RWPE1 (cell line): ENCODE results near the gene EPHA5.

Experiments
- CTCF ChIA-PET: fragments of 350-600 bp; sonication (Branson Sonifier 250); formaldehyde crosslinking; extraction: SDS; loops from one replicate; lab custom pipeline; 2021; lab: Yijun Ruan, JAX
- POLR2A ChIA-PET: fragments of 400-600 bp; formaldehyde crosslinking; extraction: SDS; loops from one replicate; lab custom pipeline; 2020; ENCODE audit warnings: antibody characterized with exemption; ENCODE audit not compliant: low non-redundant PET; lab: Yijun Ruan, JAX
- DNase-seq: peaks from one replicate; pipeline ENCODE4 v3.0.0; 2012; ENCODE audit warnings: low spot score
- H3K27ac ChIP-seq: fragments of 450-650 bp; 2 replicates; pipeline ENCODE4 v1.5.1; 2017
- CTCF ChIP-seq: fragments of 450-650 bp; conservative IDR thresholded peaks from 2 replicates; pipeline ENCODE4 v1.5.1; 2017; ENCODE audit warnings: low read depth, mild to moderate bottlenecking

The EPHA5 gene

GRCh38 chr4:65646136-65646535 lies 24.2 kb downstream of the EPHA5 start:
- DNase-seq: no peak
- H3K27ac ChIP-seq: no peak overlapping the region
- TF ChIP-seq CTCF: no peak
- ChIA-PET POLR2A (no interaction called here), CTCF (interaction anchor here (0.6 kb wide), 1 partner anchor 41 kb away, joined by 3 read pairs; no protein-coding TSS in a partner anchor)

GRCh38 chr4:65645185-65645584 lies 25.1 kb downstream of the EPHA5 start:
- no peak overlapping the region for H3K27ac ChIP-seq
- ChIA-PET CTCF (interaction anchor here (0.6 kb wide), 1 partner anchor 40 kb away, joined by 3 read pairs; no protein-coding TSS in a partner anchor), POLR2A (no interaction called here)
- peak; percentile 38 for DNase-seq
- TF ChIP-seq CTCF: no peak

GRCh38 chr4:65635051-65635821 lies 35.1 kb downstream of the EPHA5 start:
- no peak for DNase-seq
- H3K27ac ChIP-seq: no peak overlapping the region
- ChIA-PET CTCF (interaction anchor here (0.6 to 0.8 kb wide), 2 partner anchors 88 to 686 kb away, joined by 3 read pairs; no protein-coding TSS in a partner anchor), POLR2A (no interaction called here)
- no peak for TF ChIP-seq CTCF

GRCh38 chr4:65624651-65625050 lies 45.6 kb downstream of the EPHA5 start:
- ChIA-PET POLR2A (no interaction called here), CTCF (interaction anchor here (0.7 kb wide), 1 partner anchor 848 kb away, joined by 4 read pairs; no protein-coding TSS in a partner anchor)
- H3K27ac ChIP-seq: no peak overlapping the region
- DNase-seq: no peak
- no peak for TF ChIP-seq CTCF

- peak; percentile 26 for DNase-seq
- CTCF ChIA-PET: interaction anchor here (0.6 kb wide), 1 partner anchor 30 kb away, joined by 3 read pairs; no protein-coding TSS in a partner anchor
- POLR2A ChIA-PET: no interaction called here
- no peak overlapping the region for H3K27ac ChIP-seq
- TF ChIP-seq CTCF: no peak
Observed at GRCh38 chr4:65623506-65623905, 46.8 kb downstream of the EPHA5 start.

- POLR2A ChIA-PET: no interaction called here
- CTCF ChIA-PET: no interaction called here
- TF ChIP-seq CTCF: no peak
- no peak for DNase-seq
- no peak overlapping the region for H3K27ac ChIP-seq
Observed at GRCh38 chr4:65617416-65617815, 52.9 kb downstream of the EPHA5 start.
